Activated CD8-positive, alpha-beta memory T cell treated with anti-CD3 and anti-CD28 coated beads for 1 hour (primary cell): Measurements from ENCODE around the gene MRPL39.
A peak's percentile ranks its signal among the peaks of the same experiment; 100 is the strongest.

Source experiments
- DNase-seq, 2 donors: peaks; one replicate each; pipeline ENCODE4 v3.0.0-alpha.2; 2020; ENCODE audit warnings: low read depth in 1 of 2; ENCODE audit errors: extremely low read depth in 1 of 2

Gene MRPL39

DNA sequence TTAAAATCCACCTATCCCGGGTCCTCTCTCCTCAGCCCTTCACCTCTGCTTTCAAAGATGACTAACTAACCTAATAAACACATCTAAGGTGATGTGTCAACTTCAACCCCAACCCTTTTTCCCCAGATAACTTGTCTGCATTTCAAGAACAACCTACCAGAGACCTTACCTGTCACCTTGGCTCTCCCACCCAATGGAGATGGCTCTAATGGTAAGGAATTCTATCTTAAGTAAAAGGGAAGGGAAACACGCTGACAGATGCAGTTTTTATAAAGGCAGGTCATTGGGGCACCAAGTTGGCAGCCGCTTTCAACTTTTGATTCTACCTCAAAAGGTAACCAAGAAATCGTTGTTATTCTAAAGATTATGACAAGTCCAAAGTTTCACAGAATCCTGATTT, 37.6 kb downstream of the MRPL39 start:
- no peak for DNase-seq

DNA sequence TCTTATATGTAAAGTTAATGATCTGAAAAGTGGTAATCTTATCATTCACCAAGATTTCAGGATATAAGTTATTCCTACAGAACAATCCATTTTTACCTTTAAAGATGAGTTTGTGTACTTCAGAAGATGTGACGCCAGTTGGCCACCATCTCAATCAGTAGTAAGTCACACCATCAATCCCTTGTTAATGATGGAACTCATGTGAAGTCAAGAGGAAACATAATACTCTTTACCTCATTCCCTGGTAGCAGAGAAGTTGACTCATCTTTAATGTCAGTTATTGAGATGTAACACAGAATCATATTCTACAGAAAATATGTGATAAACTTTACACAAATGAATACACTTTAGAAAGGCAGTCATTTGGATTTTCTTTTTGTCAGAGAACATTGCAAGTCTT, 38.2 kb downstream of the MRPL39 start:
- DNase-seq = no peak

DNA sequence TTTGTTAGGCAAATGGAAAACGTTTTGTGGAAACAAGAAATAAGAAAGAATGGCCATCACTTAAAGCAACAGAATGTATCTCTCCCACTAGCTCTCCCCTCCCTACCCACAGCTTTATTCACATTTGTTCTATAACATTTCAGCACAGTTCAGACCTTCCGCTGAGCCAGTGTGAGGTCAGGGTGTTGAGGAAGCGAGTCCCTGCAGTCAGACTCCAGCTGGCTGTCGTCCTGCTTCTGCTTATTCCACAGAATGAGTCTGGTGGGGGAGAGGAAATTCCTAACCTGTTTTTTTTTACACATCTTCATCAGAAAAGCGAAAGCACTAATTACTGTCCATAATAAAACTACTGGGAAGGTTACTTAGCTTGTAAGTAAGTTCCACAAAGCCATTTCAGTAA, 39.0 kb downstream of the MRPL39 start:
- DNase-seq = no peak

DNA sequence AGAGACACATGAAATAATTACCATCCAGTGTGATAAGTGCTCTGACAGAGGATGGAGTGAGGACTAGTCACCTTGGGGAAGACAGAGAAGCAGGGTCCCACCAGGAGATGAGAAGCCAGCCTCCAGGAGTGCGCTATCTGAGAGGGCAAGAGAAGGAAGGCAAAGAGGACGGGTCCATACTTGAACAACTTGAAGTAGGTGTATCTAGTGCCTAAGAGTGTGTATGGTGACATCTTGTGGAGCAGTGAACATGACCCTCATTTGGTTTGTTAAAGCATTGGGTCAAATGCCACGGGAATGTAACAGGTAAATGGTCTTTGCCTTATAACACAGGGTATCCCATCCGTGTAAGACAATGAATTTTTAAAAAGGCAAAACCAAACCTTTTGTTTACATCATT, 39.8 kb downstream of the MRPL39 start:
- DNase-seq = no peak

DNA sequence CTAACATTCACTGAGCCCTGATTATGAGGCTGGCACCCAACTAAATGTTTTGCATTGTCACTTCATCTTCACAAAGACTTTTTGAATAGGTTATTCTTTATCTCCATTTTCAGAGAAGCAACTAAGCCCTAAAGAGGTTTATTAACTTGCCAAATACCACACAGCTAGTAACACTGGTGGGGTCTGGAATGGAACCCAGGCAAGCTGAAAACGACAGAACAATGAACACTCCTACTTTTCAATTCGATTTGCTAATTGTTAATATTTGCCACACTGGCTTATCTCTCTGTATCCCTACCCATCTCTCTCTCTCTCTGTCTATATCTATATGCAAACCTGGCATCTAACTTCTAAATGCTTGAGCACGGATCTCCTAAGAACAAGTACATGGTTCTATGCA, 40.6 kb downstream of the MRPL39 start:
- no peak for DNase-seq

DNA sequence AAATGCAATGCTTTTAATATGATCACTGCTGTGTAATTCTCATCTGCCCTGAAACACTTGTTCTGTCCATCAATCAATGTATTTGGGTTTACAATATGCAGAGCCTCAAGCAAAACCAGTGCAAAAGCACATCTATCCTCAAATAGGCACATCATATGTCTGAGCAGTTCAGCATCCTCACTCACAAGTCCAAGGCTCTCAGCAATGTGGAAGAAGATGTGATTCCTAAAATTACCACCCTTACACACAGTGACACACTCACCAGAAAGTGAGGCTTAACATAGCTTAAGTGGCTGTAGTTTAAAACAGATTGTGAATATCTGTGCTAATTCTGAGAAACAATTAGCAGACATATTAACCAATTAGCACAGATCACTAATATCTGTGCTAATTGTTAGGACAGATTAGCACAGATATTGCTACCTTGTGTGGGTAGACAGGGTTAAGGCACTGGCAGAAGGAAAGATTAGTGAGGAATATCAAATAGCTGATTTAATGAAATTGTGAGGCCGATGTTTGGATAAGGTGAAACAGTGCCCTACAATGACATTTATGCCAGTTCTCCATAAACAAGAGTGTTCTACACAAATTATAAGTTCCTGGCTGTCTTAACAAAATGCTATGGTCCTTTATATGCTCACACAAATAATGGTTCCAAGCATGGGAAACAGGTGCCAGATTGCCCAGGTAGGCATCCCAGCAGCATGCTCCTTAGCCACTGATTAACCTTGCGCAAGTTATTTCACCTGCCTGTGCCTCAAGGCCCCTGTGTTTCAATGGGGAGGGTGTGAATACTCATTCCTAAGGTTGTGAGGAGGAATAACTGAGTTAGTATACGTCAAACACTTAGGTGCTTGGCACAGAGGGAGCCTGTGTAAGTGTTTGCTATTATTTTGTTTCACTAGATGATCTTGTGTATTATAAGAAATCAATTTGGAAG, 41.7 kb downstream of the MRPL39 start:
- DNase-seq = no peak

DNA sequence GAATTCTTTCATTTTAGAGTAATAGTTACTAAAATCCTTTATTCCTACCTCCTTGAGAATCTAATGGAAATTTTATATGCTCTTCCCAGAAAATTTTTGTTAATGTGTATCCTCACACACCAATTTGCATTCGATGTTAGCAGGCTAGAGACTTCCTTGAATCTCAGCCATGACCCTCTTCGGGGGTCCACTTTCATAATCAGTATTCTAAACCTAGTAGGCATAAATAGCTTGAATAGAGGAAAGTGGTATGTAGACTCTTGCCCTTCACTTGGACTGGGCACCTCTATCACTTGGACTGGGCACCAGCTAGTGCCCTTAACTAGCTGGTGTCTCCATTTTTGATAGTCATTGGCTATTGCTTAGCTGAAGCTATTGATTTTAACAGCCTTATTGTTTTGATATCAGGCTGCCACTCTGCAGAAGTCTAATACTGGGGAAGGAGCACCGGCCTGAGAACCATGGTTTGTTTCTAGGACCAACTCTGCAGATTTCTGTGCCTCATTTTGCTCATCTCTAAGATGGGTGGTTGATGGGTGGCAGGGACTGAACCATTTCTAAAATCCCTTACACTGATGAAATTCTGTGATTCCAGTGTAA, 42.8 kb downstream of the MRPL39 start:
- no peak for DNase-seq

DNA sequence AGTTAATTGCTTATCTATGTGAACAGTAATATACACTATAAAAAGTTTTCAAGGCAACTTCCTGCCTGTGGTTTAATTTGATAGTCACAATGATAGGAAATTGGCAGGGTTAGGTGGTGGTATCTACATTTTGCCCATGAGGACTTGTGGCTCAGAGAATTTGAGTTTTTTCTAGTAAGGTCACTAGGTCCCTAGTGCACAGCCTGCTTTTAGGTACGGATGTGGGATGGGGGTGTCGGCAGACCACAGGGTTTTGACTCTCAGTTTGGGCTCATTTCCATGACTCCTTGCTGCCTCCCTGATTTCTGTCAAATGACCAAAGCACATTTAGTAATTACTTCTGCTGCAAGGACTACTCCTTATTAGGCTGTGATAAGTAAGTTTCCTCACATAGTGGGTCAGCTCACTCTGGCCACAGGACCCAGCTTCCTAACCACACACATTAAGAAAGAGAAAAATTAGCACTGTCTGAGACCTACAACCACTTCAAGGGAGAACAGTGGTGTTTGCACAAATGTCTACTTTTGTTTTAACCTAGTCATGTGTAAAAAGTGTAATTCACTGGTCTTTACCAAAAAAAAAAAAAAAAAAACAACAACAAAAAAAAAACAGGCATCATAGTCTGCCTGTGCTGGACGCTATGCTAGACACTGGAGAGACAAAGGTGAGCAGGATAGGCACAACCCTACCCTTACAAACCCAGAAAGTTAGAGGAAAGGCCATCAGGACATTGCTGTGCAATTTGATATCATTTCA, 43.7 kb downstream of the MRPL39 start:
- no peak for DNase-seq

DNA sequence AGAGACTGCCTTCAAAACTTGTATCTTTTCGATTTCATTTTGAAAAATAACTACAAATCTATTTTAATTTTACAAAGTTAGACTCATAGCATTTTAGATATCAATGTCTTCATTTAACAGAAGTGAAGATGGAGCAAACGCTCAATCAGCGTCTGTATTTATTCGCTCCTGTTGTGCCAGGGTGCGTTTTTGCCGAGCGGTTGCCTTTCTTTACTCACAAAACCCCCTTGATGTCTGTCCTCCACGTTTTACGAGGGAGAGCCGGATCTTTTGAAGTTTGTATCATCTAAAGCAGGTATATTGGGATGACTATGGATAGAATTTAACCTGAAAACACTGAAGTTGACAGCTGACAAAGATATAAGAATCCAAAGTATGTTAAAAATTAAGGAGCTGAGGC, 44.6 kb downstream of the MRPL39 start:
- DNase-seq = no peak

DNA sequence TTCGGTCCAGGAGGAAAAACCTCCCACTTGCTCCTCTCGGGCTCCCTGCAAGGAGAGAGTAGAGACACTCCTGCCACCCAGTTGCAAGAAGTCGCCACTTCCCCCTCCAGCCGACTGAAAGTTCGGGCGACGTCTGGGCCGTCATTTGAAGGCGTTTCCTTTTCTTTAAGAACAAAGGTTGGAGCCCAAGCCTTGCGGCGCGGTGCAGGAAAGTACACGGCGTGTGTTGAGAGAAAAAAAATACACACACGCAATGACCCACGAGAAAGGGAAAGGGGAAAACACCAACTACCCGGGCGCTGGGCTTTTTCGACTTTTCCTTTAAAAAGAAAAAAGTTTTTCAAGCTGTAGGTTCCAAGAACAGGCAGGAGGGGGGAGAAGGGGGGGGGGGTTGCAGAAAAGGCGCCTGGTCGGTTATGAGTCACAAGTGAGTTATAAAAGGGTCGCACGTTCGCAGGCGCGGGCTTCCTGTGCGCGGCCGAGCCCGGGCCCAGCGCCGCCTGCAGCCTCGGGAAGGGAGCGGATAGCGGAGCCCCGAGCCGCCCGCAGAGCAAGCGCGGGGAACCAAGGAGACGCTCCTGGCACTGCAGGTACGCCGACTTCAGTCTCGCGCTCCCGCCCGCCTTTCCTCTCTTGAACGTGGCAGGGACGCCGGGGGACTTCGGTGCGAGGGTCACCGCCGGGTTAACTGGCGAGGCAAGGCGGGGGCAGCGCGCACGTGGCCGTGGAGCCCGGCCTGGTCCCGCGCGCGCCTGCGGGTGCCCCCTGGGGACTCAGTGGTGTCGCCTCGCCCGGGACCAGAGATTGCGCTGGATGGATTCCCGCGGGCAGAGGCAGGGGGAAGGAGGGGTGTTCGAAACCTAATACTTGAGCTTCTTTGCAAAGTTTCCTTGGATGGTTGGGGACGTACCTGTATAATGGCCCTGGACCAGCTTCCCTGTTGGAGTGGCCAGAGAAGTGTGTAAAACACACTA, 45.3 kb downstream of the MRPL39 start:
- peak; percentile 37 for DNase-seq

DNA sequence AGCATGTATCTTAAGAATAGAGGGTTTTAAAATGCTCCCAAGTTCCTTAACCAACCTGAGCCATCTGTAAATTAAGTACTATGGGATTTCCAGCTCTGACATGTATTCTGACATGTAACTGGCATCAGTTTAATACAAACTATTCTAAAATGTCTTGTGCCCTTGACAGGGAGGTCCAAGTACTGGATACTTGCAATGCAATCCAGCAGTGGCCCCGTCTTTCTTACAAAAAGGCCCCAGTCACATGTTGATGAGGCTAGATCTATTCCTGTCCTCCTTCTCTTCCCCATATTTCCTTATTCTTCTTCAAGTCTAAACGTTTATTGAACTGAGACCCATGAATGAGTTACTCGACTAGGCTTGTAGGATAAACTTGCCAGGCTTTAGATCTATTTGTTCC, 46.4 kb downstream of the MRPL39 start:
- DNase-seq = no peak

DNA sequence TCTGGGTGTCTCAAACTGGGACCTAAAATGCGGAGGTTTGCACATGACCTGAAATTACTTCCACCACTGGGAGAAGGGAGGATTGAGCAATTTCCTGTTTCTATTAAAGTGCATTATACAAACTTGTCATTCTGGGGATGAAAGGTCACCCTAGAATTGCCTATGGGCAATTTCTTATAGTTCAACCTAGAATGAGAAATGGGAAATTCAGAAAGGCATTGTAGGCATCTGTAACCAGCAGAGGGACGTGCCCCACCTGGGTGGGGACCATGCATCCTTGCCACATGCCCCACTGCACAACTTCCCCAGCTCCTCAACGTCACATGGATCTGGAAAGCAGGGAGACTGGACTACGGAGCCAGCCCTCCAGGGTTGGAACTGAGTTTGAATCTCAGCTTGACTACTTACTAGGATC, 47.0 kb downstream of the MRPL39 start:
- DNase-seq = no peak

DNA sequence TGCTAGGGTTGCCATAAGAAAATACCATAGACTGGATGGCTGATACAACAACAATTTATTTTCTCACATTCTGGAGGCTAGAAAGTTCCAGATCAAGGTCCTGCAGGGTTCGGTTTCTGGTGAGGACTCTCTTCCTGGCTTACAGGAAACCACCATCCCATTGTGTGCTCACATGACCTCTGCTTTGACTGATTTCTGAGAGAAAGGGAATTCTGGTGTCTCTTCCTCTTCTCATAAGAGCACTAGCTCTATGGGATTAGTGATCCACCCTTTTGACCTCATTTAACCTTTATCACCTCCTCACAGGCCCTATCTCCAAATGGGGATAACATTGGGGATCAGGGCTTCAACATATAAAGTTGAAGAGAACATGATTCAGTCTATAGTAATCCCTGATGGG, 47.5 kb downstream of the MRPL39 start:
- DNase-seq = no peak

DNA sequence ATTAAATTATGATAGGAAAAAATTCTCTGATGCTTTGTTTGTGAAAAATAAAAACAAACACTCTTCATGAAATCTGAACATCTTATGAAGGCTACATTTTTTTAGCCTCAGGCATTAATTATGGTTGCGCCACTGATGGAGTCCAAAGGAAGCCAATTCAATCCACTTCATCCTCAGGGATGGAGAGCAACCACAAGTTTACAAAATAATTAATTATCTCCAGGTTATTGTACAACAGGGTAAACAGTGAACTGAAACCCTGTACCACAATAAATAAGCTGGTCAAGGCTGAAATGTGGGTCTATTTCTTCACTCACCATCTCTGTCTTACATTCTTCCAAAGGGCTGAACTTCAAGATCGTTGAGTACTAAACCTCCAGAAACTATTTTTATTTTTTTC, 49.2 kb downstream of the MRPL39 start:
- DNase-seq = no peak

DNA sequence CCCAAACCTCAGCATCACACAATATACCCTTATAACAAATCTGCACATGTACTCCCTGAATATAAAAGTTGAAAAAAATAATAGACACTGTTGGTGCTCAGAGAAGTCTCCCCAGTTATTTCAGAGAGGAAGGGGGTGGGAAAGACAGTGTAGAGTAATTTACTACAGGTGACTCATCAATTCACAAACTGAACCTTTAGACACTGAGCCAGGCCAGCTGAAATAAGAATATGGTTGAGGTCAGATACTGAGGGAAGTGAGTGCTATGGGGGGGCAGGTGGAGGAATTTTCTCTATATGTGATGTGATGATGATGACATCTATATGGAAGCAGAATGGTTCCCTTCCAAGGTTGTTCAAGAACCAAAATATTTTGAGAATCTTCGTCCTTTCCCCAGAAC, 50.1 kb downstream of the MRPL39 start:
- DNase-seq = no peak

DNA sequence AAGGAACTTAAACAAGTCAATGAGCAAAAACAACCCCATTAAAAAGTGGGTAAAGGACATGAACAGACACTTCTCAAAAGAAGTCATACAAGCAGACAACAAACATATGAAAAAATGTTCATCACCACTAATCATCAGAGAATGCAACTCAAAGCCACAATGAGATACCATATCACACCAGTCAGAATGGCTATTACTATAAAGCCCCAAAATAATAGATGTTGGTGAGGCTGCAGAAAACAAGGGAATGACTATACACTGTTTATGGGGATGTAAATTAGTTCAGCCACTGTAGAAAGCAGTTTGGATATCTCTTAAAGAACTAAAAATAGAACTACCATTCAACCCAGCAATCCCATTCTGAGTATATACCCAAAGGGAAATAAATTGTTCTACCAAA, 51.2 kb downstream of the MRPL39 start:
- DNase-seq = no peak

DNA sequence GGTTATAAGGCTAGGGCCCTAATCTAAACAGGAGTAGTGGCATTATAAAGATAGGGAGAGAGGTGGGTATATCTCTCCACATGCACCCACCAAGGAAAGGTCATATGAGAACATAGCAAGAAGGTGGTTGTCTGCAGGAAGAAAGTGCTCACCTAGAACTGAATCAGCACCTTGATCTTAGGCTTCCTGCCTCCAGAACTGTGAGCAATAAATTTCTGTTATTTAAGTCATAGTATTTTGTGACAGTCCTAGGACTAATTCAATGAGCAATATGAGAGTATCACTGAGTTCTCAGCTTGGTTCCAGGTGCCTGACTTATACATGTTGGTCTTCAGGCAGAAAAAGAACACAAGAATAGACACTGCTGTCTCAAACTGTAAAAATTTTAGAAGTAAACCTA, 51.8 kb downstream of the MRPL39 start:
- no peak for DNase-seq

DNA sequence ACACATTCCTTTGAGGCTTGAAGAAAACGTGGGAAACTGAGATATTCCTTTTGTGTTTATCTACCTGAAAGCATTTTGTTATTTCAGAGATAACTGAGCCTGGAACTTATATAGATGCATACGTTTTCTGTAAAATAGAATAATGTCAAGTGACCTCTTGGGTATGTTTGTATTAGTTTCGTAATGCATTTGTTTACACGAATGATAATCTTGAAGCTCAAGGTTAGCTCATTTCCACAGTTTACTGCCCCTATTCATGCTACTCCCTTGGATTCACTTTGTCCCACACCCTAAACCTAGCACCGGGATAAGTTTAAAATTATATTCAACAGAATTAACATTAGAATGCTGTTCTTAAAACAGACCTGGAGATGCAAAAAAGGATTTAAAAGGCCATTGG, 54.4 kb downstream of the MRPL39 start:
- DNase-seq = no peak

DNA sequence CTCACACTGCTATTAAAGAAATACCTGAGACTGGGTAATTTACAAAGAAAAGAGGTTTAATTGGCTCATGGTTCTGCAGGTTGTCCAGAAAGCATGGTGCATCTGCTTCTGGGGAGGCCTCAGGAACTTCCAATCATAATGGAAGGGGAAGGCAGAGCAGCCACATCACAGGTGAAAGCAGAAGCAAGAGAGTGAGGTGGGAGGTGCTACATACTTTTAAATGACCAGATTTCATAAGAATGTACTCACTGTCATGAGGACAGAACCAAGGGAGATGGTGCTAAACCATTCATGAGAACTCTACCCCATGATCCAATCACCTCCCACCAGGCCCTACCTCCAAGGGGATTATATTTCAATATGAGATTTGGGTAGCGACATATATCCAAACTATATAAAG, 55.7 kb downstream of the MRPL39 start:
- no peak for DNase-seq

DNA sequence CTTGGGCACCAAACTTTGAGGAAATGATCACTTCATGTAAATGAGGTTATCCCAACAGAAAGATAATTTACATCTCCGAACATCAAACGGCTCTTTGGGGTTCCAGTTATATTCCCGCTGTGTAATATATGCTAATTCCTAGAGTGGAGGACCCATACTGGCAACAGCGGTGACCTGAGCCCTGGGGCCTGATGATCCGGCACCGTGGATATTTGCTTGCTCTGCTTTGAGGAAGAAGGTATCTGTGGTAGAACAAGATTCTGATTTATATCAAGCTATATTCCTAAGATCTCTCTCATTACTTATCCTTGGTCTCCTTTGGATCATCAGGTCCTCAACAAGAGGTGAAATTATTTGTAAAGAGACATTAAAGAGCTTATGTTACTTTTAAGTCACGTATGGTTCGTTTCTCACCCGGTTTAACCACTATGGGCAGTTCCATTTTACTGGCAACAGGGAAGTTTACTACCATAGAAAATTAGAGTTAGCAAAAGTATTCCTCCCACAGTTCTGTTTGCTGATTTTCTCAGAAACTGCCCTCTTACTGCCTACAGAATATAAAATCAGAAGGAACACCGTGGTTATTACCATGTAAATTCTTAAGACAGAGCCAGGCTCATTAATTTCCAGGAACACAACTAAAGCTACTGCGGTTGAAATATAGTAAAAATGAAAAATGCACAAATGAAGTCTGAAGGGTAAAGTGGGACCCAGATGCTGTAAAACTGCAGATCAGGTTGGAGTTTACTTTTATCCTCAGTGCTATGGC, 56.7 kb downstream of the MRPL39 start:
- DNase-seq = no peak
